HG03571 (cell line): ENCODE results near the gene SOX3.

ENCODE experiments used
- ATAC-seq: cut with Tn5 transposase; IDR thresholded peaks from one replicate; pipeline ENCODE4 v1.9.1; 2021; ENCODE audit not compliant: unreplicated experiment

SOX3 gene

DNA sequence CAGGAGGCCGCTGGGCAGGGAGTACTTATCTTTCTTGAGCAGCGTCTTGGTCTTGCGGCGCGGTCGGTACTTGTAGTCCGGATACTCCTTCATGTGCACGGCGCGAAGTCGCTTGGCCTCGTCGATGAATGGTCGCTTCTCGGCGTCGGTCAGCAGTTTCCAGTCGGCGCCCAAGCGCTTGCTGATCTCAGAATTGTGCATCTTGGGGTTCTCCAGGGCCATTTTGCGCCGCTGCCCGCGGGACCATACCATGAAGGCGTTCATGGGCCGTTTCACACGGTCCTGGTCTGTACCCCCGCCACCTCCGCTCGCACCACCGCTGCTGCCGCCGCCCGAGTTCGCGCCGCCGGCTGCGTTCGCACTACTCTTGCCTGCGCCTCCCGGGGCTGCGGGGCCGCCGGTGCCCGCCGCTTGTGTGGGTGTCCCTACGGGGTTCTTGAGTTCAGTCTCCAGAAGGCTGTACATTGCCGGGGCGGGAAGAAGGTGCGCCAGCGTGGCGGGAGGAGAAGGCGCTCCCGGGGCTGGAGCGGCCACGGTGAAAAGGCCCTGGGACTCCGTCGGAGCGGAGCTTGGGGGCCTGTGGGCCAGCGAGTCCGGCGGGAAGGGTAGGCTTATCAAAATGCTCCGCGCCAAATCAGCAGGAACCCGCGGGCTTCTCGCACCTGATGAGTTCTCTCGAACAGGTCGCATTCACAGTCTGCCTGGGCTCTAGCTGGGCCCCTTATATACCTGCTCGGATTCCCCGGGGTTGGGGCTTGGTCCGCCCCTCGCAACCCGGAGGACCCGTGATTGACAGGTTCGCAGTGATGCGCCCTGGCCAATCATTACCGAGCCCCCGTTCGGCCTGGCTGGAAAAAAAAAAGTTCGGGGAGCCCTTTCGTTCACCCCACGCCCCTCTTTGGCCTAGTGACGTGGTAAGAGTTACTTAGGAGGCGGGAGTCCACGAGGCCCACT, at the start of gene SOX3:
SOX3 (minus strand) TSS at position 699 of the 954 bp plus-strand sequence; CDS start at position 690, 9 bp downstream.
- ATAC-seq, result no peak

- no peak for ATAC-seq
Observed at GRCh38 chrX:140548985-140549384, 44.1 kb upstream of the SOX3 start.

- ATAC-seq, result no peak
Observed at GRCh38 chrX:140526171-140526570, 21.3 kb upstream of the SOX3 start.

GRCh38 chrX:140525448-140525847, 20.6 kb upstream of the SOX3 start:
- no peak for ATAC-seq

GRCh38 chrX:140524556-140524955, 19.7 kb upstream of the SOX3 start:
- ATAC-seq, result no peak

- ATAC-seq, result no peak
Observed at GRCh38 chrX:140521393-140521792, 16.5 kb upstream of the SOX3 start.

DNA sequence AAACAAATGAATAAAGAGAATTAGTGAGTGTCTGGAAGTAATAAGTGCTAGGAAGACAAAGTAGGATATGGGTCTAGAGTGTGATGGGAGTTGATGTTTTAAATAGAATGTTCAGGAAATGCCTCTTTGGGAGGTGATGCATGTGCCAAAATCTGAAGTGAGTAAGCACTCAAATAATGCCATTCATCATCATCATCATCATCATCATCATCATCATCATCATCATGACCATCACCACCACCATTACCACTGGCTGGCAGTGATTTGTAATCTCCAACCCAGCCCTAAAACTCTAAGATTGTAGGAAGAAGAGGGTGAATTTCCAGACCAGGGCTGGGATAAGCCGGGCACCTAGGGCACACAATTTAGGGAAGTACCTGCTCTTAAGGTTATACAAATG, 9.7 kb upstream of the SOX3 start:
- no peak for ATAC-seq

- no peak for ATAC-seq
Observed at GRCh38 chrX:140510895-140511295, 6.0 kb upstream of the SOX3 start.

GRCh38 chrX:140510306-140510676, 5.4 kb upstream of the SOX3 start:
- no peak for ATAC-seq

DNA sequence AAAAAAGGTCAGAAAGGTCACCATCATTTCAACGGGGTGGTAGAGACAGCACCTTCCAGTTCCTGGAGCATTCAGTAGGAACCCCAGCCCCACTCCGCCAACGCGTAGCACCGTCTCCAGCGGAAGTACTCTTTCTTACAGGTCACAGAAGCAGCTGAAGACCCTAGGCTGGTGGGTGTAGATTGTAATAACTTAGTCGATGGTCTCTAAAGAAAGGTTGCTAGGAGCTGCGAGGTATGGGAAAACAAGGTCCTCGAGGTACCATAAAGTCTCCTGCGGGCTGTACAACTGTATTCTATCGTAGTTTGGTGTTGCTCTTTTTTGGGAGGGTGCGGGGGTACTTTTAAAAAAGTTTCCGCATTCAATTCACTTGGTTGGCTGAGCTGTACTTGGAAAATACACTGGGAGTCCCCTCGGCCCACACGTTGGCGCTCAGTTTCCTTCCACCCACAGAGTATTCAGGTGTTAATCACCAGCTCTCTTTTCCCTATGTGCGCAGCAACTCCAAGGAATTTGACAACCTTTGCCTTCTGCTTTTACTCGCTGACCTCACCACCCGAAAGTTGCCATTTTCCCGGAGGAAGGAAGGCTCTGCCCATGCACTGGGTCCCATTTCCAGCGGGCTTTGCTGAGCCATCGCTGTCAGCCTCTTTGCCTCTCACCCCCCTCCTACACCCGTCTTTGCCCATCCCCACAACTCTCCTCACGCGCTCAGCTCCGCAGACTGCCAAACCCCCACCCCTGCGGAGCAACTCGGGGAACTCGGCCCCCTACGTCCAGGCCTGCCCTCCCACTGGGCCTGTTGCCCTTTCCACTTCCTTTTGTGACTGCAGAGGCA, 4.8 kb upstream of the SOX3 start:
- ATAC-seq, result no peak

GRCh38 chrX:140508958-140509357, 4.1 kb upstream of the SOX3 start:
- ATAC-seq, result no peak

DNA sequence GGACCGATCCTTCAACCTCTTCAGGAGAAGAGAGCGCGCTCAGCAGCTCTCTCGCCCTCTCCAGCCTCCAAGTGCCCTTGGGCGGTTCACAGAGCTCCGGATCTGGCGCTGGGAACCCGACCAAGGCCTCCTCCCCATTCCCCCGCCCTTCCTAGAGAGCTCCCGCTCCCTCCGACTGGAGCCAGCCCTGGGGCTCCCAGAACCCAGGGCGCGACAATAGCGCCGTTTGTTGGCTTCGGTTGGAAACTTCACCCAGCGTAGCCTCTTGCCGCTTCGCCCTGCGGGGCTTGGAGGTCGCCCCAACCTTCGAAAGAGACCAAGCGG, 3.1 kb upstream of the SOX3 start:
- no peak for ATAC-seq

DNA sequence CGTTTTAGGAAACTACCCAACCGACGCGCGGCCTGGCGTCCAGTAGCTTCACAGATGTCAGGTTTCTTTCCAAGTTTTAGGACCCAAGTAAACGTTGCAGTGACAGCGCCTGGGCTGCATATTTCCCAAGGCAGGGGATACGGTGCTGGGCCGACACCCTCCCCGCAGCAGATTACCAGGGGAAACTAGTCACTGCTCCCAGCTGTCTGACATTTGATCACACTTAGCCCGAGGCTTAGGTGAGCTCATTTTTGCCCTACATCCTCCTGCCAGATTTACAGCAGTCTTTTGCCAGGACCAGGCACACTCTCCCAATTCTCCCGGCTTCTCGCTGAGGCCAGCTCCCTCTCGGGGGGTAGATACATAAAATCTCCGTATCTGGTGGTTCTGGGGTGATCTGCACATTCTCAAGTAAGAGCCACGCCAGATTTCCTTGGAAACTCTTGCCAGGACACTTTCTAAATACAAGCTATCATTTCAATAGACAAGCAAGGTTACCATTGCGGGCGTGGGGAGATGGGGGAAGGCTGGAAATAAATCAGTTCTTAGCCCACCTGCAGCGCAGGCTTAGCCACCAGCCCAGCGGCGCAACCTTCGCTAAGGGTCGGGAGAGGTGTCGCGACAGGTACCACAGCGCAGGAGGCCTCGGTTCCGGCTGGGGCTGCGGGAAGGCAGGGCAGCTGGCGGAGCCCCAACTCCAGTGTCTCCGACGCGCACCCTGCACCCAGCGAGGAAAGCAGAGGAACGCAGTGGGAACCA, 2.5 kb upstream of the SOX3 start:
- no peak for ATAC-seq

- ATAC-seq, result no peak
Observed at GRCh38 chrX:140505421-140506337, 810 bp upstream of the SOX3 start.

GRCh38 chrX:140503714-140504351, 1.0 kb downstream of the SOX3 start:
- ATAC-seq, result no peak

DNA sequence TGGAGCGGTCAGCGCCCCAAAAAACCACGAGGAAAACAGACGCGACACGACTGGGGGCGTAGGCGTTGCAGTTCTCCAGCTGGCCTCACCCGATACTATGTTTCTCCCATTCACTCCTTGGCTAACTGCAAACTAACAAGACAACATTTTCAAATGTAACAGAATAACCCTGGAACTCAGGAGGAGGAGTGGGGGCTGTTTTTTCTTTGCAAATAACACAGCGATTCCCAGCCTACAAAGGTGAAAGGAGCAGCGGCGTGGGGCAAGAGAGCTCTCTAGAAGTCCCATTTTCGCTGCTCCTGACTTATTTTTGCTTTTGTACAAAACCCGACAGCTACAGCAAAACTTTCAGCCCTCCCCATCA, 1.6 kb downstream of the SOX3 start:
- no peak for ATAC-seq

GRCh38 chrX:140502491-140503237, 2.2 kb downstream of the SOX3 start:
- ATAC-seq, result no peak

DNA sequence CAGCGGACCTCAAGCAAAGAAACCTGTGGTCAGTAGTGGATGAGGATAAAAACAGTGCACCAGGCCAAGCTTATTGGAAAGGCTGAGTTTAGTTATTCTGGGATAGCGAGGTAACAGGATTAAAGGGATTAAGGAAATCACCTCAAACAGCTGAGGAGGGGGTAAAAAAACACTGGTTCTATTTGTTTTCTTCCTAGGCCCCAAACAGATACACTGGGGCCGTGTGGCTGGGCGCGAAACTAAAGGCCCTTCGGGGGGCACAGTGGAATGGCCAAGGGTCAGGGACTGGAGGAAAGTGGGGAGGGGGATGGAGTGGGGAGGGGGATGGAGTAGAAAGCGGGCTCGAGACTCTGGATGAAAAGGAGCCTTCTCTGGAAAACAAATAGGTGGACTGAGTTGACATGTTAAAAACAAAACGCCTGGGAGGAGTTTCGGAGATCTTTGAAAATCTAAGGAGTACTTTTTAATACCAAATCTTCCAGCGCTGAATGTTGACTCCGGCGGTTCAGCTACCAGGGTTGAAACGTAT, 2.9 kb downstream of the SOX3 start:
- no peak for ATAC-seq

GRCh38 chrX:140501321-140501720, 3.5 kb downstream of the SOX3 start:
- no peak for ATAC-seq
